Esophagus squamous epithelium (tissue), 4 donors: ENCODE data around the gene RYR3.

ENCODE experiments used
- CTCF ChIP-seq, 6 experiments: fragments of 450-650 bp in 4 of 6; fragments of 200-600 bp in 2 of 6; sonication (generic) in 2 of 6; IDR thresholded peaks; one replicate each; pipeline ENCODE4 v1.5.1; 2016 to 2019; ENCODE audit warnings: antibody characterized with exemption in 6 of 6, mild to moderate bottlenecking in 4 of 6, moderate library complexity in 4 of 6
- POLR2A ChIP-seq, 4 donors: fragments of 450-650 bp; IDR thresholded peaks; one replicate each; pipeline ENCODE4 v1.6.1; 2017; ENCODE audit warnings: antibody characterized with exemption in 4 of 4, mild to moderate bottlenecking in 4 of 4, moderate library complexity in 3 of 4

GRCh38 chr15:33311312-33311971, 675 bp downstream of the RYR3 start:
- TF ChIP-seq CTCF (IDR thresholded peaks at IDR 0.05) (no peak), POLR2A (IDR thresholded peaks at IDR 0.05) (no peak)
